Esophagus (tissue), 2 donors: Measurements from ENCODE around the gene ARL14EP. TPM values are rescaled to one million over a fixed set of nuclear protein-coding genes. Genes with fewer than 3 reads are reported as not detected.

ENCODE experiments used
- H3K27ac ChIP-seq, 2 donors: one replicate each; pipeline ENCODE4 v1.5.1; 2013; ENCODE audit warnings: low read depth in 2 of 2, mild to moderate bottlenecking in 2 of 2, inconsistent platforms in 1 of 2, low read length in 1 of 2, moderate library complexity in 1 of 2
- H3K27me3 ChIP-seq, 2 donors: one replicate each; pipeline ENCODE4 v1.6.1; 2013; ENCODE audit warnings: low read length in 2 of 2, control low read depth in 1 of 2, mild to moderate bottlenecking in 1 of 2; ENCODE audit not compliant: insufficient read depth in 2 of 2, control insufficient read depth in 1 of 2
- H3K36me3 ChIP-seq, 2 donors: one replicate each; pipeline ENCODE4 v1.6.1; 2013; ENCODE audit warnings: low read length in 1 of 2; ENCODE audit not compliant: control insufficient read depth in 2 of 2, insufficient read depth in 2 of 2
- H3K4me1 ChIP-seq, 2 donors: one replicate each; pipeline ENCODE4 v1.6.1; 2013; ENCODE audit warnings: low read length in 1 of 2; ENCODE audit not compliant: control insufficient read depth in 2 of 2, insufficient read depth in 2 of 2
- H3K4me3 ChIP-seq, 2 donors: one replicate each; pipeline ENCODE4 v1.5.1; 2013; ENCODE audit warnings: low read length in 2 of 2, mild to moderate bottlenecking in 2 of 2, low read depth in 1 of 2, moderate library complexity in 1 of 2
- H3K9me3 ChIP-seq, 2 donors: one replicate each; pipeline ENCODE4 v1.6.1; 2013; ENCODE audit warnings: mild to moderate bottlenecking in 2 of 2, low read depth in 1 of 2, low read length in 1 of 2, moderate library complexity in 1 of 2; ENCODE audit not compliant: control insufficient read depth in 2 of 2, insufficient read depth in 1 of 2
- WGBS, 2 donors: extraction: QIAGEN DNeasy Blood & Tissue Kit; methylation state at CpG; one replicate each; pipeline ENCODE4 v1.1.7; 2013; 5-methylcytosine and 5-hydroxymethylcytosine counted together
- polyA plus RNA-seq, 2 donors: library from polyadenylated mRNA; stranded (reverse); fragments of 200-250 nt; gene quantifications; one replicate each; pipeline ENCODE4 v1.2.3, GENCODE V29; 2013
- donor health status: healthy with polysubstance abuse.
- donor health status: Bipolar disorder and iron deficiency.

The ARL14EP gene
- polyA plus RNA-seq, 2 donors = 6.2 to 7.3 TPM

DNA sequence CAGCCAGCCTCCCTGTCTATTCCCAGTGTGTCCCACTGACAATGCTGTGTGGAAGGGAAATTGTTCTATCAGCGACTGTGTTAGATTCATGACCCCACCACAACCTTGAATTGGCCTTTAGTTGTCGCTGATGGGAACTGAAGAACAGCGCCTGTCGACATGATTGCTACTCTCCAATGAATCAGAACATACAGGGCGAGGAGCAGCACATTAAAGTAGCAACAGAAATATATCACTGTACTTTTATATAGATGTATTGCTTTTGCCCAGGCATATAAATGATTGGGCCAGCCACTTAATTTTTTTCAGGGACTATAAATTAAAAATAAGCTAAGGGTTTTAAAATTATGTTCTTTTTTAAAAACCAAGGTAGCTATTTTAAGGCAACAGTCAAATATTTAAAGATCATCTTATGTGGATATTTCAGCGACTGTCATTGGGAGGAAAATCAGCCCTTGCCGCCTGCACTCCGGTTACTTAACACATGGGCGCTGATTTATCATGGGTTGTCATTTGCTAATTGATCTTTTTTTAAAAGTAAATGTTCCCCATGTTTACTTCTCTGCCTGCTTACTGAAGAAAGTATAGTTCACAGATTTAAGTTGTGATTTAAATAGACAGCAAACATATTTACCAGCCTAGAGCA, 42.1 kb downstream of the ARL14EP start:
- H3K9me3 ChIP-seq = no peaks in the 10 kb centered on the region
- H3K36me3 ChIP-seq = no peaks in the 10 kb centered on the region
- no peak overlapping the region for H3K27ac ChIP-seq
- no peak overlapping the region for H3K4me3 ChIP-seq
- no peaks in the 10 kb centered on the region for H3K27me3 ChIP-seq
- H3K4me1 ChIP-seq = no peaks in the 10 kb centered on the region
- 74 to 88% methylated on average over 9 of the region's 9 CpGs for WGBS, 2 donors

DNA sequence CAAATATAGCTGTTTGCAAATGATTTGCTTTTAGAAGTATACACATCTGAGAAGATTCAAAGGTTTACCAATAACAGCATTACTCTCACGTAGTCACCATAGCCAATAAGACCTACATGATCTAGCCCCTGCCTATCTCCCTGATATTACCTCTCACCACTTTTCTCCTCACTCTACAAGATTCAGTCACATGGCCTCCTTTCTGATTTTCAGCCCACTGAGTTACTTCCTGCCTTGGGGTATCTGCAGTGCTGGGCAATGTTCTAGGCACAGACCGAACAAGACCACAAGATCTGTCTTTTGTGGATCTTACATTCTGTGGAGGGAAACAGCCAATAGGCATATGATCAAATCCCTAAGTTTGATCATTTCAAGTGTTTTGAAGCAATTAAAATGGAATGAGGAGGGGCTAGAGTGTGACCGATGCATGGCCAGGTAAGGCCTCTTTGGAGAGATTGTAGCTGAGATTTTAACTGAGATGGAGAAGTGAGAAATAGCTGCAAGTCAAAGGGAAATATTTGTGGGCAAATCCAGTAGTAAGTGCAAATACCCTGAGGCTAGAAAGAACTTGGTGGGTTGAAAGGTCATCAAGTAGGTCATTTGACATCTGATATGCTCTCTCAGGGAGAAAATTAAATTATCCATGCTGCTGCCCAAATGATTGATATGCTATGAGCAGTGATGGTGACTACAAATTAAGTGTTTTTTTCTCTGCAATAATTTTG, 43.1 kb downstream of the ARL14EP start:
- H3K36me3 ChIP-seq = no peaks in the 10 kb centered on the region
- no peak overlapping the region for H3K4me3 ChIP-seq
- WGBS, 2 donors = 95% methylated on average over 3 of the region's 3 CpGs
- H3K4me1 ChIP-seq = no peaks in the 10 kb centered on the region
- no peak overlapping the region for H3K27ac ChIP-seq
- no peaks in the 10 kb centered on the region for H3K9me3 ChIP-seq
- H3K27me3 ChIP-seq = no peaks in the 10 kb centered on the region

DNA sequence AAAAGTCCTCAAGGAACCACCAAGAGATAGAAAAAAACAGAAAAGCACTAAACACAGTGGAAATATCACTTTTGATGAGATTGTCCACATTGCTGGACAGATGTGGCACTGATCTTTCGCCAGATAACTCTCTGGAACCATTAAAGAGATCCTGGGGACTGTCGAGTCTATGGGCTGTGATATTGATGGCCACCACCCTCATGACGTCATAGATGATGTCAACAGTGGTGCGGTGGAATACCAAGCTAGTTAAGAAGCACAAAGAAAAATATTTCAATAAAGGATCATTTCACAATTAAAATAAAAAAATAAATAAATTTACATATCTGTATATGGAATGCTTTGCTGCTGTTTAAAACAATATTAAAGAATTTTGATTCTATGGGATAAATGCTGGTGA, 45.5 kb downstream of the ARL14EP start:
- 83 to 91% methylated on average over 4 of the region's 4 CpGs for WGBS, 2 donors
- no peak overlapping the region for H3K27ac ChIP-seq
- H3K4me3 ChIP-seq = no peak overlapping the region
- no peaks in the 10 kb centered on the region for H3K9me3 ChIP-seq
- H3K4me1 ChIP-seq = no peaks in the 10 kb centered on the region
- H3K27me3 ChIP-seq = no peaks in the 10 kb centered on the region
- no peaks in the 10 kb centered on the region for H3K36me3 ChIP-seq

DNA sequence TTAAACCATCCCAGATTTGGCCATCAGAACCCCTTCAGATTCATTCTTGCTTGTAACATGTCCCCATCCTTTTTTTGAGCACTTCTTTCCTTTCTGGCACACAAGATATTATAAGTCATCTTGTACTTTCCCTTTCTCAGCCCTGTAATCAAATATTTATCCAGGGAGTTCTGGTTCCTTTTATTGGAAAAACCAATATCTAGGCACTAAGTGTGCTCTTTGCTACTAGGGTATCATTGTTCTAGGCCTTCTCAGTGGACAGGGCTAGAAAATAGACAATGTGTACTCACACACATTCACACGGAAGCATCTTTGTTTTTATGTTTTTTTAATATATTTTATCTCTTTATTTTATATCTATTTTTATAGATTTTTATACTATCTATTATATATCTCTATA, 47.3 kb downstream of the ARL14EP start:
- no peak overlapping the region for H3K4me3 ChIP-seq
- H3K27ac ChIP-seq = no peak overlapping the region
- 76 to 87% methylated on average over 1 of the region's 1 CpG for WGBS, 2 donors
- H3K9me3 ChIP-seq = no peaks in the 10 kb centered on the region
- no peaks in the 10 kb centered on the region for H3K4me1 ChIP-seq
- no peaks in the 10 kb centered on the region for H3K27me3 ChIP-seq
- H3K36me3 ChIP-seq = no peaks in the 10 kb centered on the region

DNA sequence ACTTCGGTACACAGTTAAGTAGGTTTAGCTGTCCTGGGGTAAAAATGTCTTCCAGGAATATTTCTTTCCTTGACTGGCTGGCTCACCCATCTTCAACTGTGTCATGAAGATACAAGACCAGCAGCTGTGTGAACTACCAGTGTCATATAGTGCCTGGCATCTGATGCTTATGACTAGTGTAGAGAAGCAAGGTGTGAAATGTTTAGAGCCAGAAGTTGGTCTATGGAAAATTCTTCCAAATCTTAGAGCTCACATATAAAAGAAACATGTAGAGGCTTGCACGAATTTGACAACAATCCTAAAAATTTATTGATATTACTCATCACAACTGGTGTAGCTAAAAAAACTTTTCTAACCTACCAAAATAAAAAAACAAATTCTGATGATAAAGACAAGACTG, 54.4 kb downstream of the ARL14EP start:
- Histone ChIP-seq H3K9me3 (no peaks in the 10 kb centered on the region), H3K27me3 (no peaks in the 10 kb centered on the region), H3K4me3 (no peak overlapping the region), H3K36me3 (no peaks in the 10 kb centered on the region), H3K27ac (no peak overlapping the region), H3K4me1 (no peaks in the 10 kb centered on the region)
- 53 to 58% methylated on average over 2 of the region's 2 CpGs for WGBS, 2 donors

DNA sequence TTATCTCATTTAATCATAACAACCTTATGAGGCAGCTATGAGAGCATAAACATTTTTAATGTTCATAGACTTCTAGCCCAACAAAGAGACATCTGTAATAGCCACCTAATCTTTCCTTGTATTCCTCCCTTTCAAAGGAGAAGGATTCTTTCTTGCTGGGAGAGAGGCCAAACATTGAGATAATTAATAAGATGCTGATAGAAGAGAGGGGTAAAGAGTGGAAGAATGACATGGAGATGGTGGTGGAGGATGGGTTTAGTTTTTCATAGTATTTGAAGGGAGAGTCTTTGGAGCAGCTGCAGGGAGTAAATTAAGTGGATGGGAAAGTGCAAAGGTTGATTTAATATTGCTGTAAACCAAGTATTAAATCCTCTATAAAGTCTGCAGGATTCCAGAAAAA, 57.9 kb downstream of the ARL14EP start:
- Histone ChIP-seq H3K27me3 (no peaks in the 10 kb centered on the region), H3K27ac (no peak overlapping the region), H3K36me3 (no peaks in the 10 kb centered on the region), H3K4me3 (no peak overlapping the region), H3K9me3 (no peaks in the 10 kb centered on the region), H3K4me1 (no peaks in the 10 kb centered on the region)

DNA sequence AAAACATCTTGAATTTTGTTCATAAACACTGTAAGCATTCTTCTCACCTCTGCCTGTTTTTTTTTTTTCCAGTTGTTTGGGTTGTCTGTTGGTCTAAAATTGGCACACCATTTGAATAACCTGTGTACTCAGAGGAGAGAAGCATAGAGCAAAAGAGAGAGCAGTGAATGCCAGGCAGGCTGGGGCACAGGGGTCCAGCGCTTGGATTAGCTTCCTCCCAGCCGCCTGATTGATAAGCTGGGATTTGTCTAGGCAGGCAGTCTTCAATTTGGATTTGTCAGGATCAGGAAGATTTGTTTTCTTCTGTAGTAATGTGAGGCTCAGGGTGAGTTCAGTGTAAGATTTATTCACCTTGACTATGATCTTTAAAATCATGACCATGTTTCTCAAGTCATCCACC, 59.0 kb downstream of the ARL14EP start:
- H3K36me3 ChIP-seq = no peaks in the 10 kb centered on the region
- H3K4me3 ChIP-seq = no peak overlapping the region
- 42 to 47% methylated on average over 2 of the region's 2 CpGs for WGBS, 2 donors
- no peaks in the 10 kb centered on the region for H3K4me1 ChIP-seq
- no peaks in the 10 kb centered on the region for H3K27me3 ChIP-seq
- no peak overlapping the region for H3K27ac ChIP-seq
- H3K9me3 ChIP-seq = no peaks in the 10 kb centered on the region

Other genes starting within 250 kb of the ARL14EP start
- gene FSHB, start 92.1 kb upstream of the ARL14EP start, polyA plus RNA-seq = not detected